IMR-90 (cell line): ENCODE measurements around the gene EFNA5. TPM values are rescaled to one million over a fixed set of nuclear protein-coding genes. Genes with fewer than 3 reads are reported as not detected.

Experiments used
- ATAC-seq: fragments of 200-7000 bp; cut with Tn5 transposase; 2 replicates; pipeline ENCODE4 v1.9.1; 2020; ENCODE audit warnings: low read depth, mild to moderate bottlenecking, moderate library complexity
- BruUV-seq: library from RNA; stranded (reverse); fragments of 400-500 nt; replicated peaks from 2 replicates; lab custom pipeline; 2021; lab: Mats Ljungman, UMichigan
- CTCF ChIA-PET: fragments of 300-600 bp; formaldehyde crosslinking; extraction: SDS; loops from one replicate; lab custom pipeline; 2021; ENCODE audit warnings: antibody characterized with exemption; lab: Yijun Ruan, JAX
- POLR2A ChIA-PET: fragments of 300-600 bp; sonication (Branson Sonifier 250); formaldehyde crosslinking; loops from one replicate; lab custom pipeline; 2022; ENCODE audit warnings: antibody characterized with exemption; ENCODE audit not compliant: unreplicated experiment; lab: Charles Lee
- DNase-seq: peaks from one replicate; pipeline ENCODE4 v3.0.0; 2013
- H2AFZ ChIP-seq: replicated peaks from 2 replicates; pipeline ENCODE3; 2013; ENCODE audit warnings: low read length, mild to moderate bottlenecking; ENCODE audit not compliant: poor library complexity
- H2AK5ac ChIP-seq: 2 replicates; pipeline ENCODE4 v1.6.1; 2013; ENCODE audit warnings: low read depth, low read length, inconsistent platforms
- H2AK9ac ChIP-seq: replicated peaks from 2 replicates; pipeline ENCODE3; 2013; ENCODE audit warnings: mild to moderate bottlenecking, low read depth, low read length, moderate library complexity; ENCODE audit not compliant: poor library complexity
- H2BK120ac ChIP-seq: 2 replicates; pipeline ENCODE4 v1.6.1; 2013; ENCODE audit warnings: low read depth, low read length, inconsistent platforms
- H2BK15ac ChIP-seq: 3 replicates; pipeline ENCODE4 v1.6.1; 2013; ENCODE audit warnings: low read depth, low read length, inconsistent platforms
- H2BK20ac ChIP-seq: 2 replicates; pipeline ENCODE4 v1.6.1; 2013; ENCODE audit warnings: low read depth, mild to moderate bottlenecking, inconsistent platforms, low read length, moderate library complexity
- H2BK5ac ChIP-seq: 2 replicates; pipeline ENCODE4 v1.6.1; 2013; ENCODE audit warnings: mild to moderate bottlenecking, low read depth, low read length, inconsistent platforms; ENCODE audit not compliant: poor library complexity, severe bottlenecking
- H3K14ac ChIP-seq: replicated peaks from 2 replicates; pipeline ENCODE4 v1.6.1; 2013; ENCODE audit warnings: low read depth, low read length, inconsistent platforms
- H3K18ac ChIP-seq: 2 replicates; pipeline ENCODE4 v1.6.1; 2013; ENCODE audit warnings: low read depth, low read length, control low read depth
- H3K23ac ChIP-seq: 2 replicates; pipeline ENCODE4 v1.6.1; 2013; ENCODE audit warnings: low read depth, low read length, inconsistent platforms
- H3K27ac ChIP-seq: 2 replicates; pipeline ENCODE4 v1.5.1; 2013; ENCODE audit warnings: mild to moderate bottlenecking, control low read depth, low read length; ENCODE audit not compliant: insufficient read depth
- H3K27me3 ChIP-seq: 2 replicates; pipeline ENCODE4 v1.6.1; 2013; ENCODE audit warnings: low read length; ENCODE audit not compliant: control insufficient read depth, insufficient read depth
- H3K36me3 ChIP-seq: 2 replicates; pipeline ENCODE4 v1.6.1; 2013; ENCODE audit warnings: low read length, mixed read lengths; ENCODE audit not compliant: control insufficient read depth, insufficient read depth
- H3K4ac ChIP-seq: 2 replicates; pipeline ENCODE4 v1.6.1; 2013; ENCODE audit warnings: low read depth, low read length, inconsistent platforms
- H3K4me1 ChIP-seq: 2 replicates; pipeline ENCODE4 v1.6.1; 2013; ENCODE audit warnings: low read length, mixed read lengths; ENCODE audit not compliant: control insufficient read depth, insufficient read depth
- H3K4me2 ChIP-seq: 2 replicates; pipeline ENCODE4 v1.6.1; 2013; ENCODE audit warnings: low read depth, mild to moderate bottlenecking, control low read depth, low read length, moderate library complexity
- H3K4me3 ChIP-seq: 2 replicates; pipeline ENCODE4 v1.5.1; 2013; ENCODE audit warnings: low read depth, mild to moderate bottlenecking, control low read depth, low read length, moderate library complexity; ENCODE audit not compliant: insufficient read depth
- H3K56ac ChIP-seq: 2 replicates; pipeline ENCODE4 v1.6.1; 2013; ENCODE audit warnings: low read length, inconsistent platforms; ENCODE audit not compliant: insufficient read depth; ENCODE audit errors: extremely low read depth
- H3K79me1 ChIP-seq, 2 experiments: 2 replicates each; pipeline ENCODE4 v1.6.1; 2013; ENCODE audit warnings: low read length in 2 of 2, inconsistent platforms in 1 of 2, low read depth in 1 of 2
- H3K9ac ChIP-seq: 2 replicates; pipeline ENCODE4 v1.6.1; 2013; ENCODE audit warnings: low read depth, low read length, control low read depth
- H3K9me1 ChIP-seq: 2 replicates; pipeline ENCODE4 v1.6.1; 2013; ENCODE audit warnings: low read length, inconsistent platforms; ENCODE audit not compliant: insufficient read depth
- H3K9me3 ChIP-seq: 2 replicates; pipeline ENCODE4 v1.6.1; 2013; ENCODE audit warnings: low read length; ENCODE audit not compliant: control insufficient read depth, insufficient read depth
- H4K20me1 ChIP-seq: 2 replicates; pipeline ENCODE4 v1.6.1; 2013; ENCODE audit warnings: low read length, inconsistent platforms; ENCODE audit not compliant: insufficient read depth
- H4K5ac ChIP-seq: 2 replicates; pipeline ENCODE4 v1.6.1; 2013; ENCODE audit warnings: mild to moderate bottlenecking, low read depth, low read length, control low read depth
- H4K8ac ChIP-seq, 2 experiments: 2 replicates each; pipeline ENCODE4 v1.6.1; 2013; ENCODE audit warnings: low read depth in 2 of 2, low read length in 2 of 2, control low read depth in 1 of 2, inconsistent platforms in 1 of 2
- H4K91ac ChIP-seq: 2 replicates; pipeline ENCODE4 v1.6.1; 2013; ENCODE audit warnings: low read depth, low read length, inconsistent platforms; ENCODE audit not compliant: insufficient read depth
- POLR2A ChIP-seq: IDR thresholded peaks from 2 replicates; pipeline ENCODE4 v1.6.1; 2012; ENCODE audit warnings: mild to moderate bottlenecking, low read depth, low read length
- RAD21 ChIP-seq: IDR thresholded peaks from 2 replicates; pipeline ENCODE4 v1.6.1; 2012; ENCODE audit warnings: low read length, improper control_type of control experiment
- RFX5 ChIP-seq: IDR thresholded peaks from 2 replicates; pipeline ENCODE4 v1.8.0; 2012; ENCODE audit warnings: low read depth, mild to moderate bottlenecking, low read length, moderate library complexity
- USF2 ChIP-seq: fragments of 150-350 bp; IDR thresholded peaks from 2 replicates; pipeline ENCODE4 v1.6.1; 2017; ENCODE audit warnings: mild to moderate bottlenecking, antibody characterized with exemption, low read length, low read depth
- WGBS, 2 experiments: methylation state at CpG; one replicate each; pipeline versions ENCODE4 v1.1.5 to v1.1.7; 2013; ENCODE audit warnings: missing lambda C conversion rate in 2 of 2; ENCODE audit not compliant: insufficient read length in 1 of 2; ENCODE audit errors: extremely low coverage in 2 of 2; 5-methylcytosine and 5-hydroxymethylcytosine counted together
- dilution Hi-C: fragments of 300-500 bp; cut with HindIII; formaldehyde crosslinking; loops from one replicate; pipeline ENCODE4 v1.14.3; 2018; ENCODE audit warnings: low sequenced_read_pairs; ENCODE audit not compliant: unreplicated experiment
- in situ Hi-C: fragments of 300-500 bp; cut with MboI; formaldehyde crosslinking; loops from 3 replicates; pipeline ENCODE4 v1.14.3; 2019; ENCODE audit warnings: low sequenced_read_pairs, inconsistent platforms, mixed read lengths
- intact Hi-C: fragments of 100-400 bp; cut with micrococcal nuclease; formaldehyde crosslinking; loops from 2 replicates; pipeline ENCODE4 v1.10.0; 2022
- polyA plus RNA-seq, 3 experiments: library from polyadenylated mRNA; depleted of rRNA; stranded (reverse); fragments of >200 nt; gene quantifications; 2 replicates each; pipeline ENCODE4 v1.2.3, GENCODE V29; 2012; ENCODE audit warnings: low replicate concordance in 1 of 3
- total RNA-seq: library from RNA; depleted of rRNA; stranded (reverse); fragments of >200 nt; gene quantifications from 2 replicates; pipeline ENCODE4 v1.2.3, GENCODE V29; 2012

The EFNA5 gene
- total and polyA plus RNA-seq, 2 of the 4 experiments (the other 2 are of a cell fraction): 1.5 to 1.6 TPM

GRCh38 chr5:107463731-107464130 lies 207.0 kb downstream of the EFNA5 start:
- in situ Hi-C loops (no loop called here), intact Hi-C loops (no loop called here), dilution Hi-C loops (no loop called here)
- Histone ChIP-seq H3K4me2 (no peak overlapping the region), H2BK20ac (no peak overlapping the region), H3K4me3 (no peak overlapping the region), H3K27ac (no peak overlapping the region), H2AK5ac (no peak overlapping the region), H3K79me1 (peaks cover 0 to 8% of the 10 kb centered on the region in 2 experiments; a peak in 1 of 4 replicates), H4K8ac (no peak overlapping the region; a peak in 1 of 4 replicates), H3K9ac (no peak overlapping the region), H3K56ac (no peak overlapping the region), H3K9me1 (peaks cover 11% of the 10 kb centered on the region), H3K23ac (peak overlapping the region; percentile 73; the same call in 1 of the 2 replicates), H4K91ac (no peak overlapping the region), H3K36me3 (no peaks in the 10 kb centered on the region), H4K5ac (no peak overlapping the region), H2AK9ac (no peak overlapping the region), H2BK5ac (no peak overlapping the region), H3K18ac (no peak overlapping the region), H3K14ac (peak overlapping the region; percentile 68; the same call in 1 of the 2 replicates), H2AFZ (no peak overlapping the region), H3K4ac (no peak overlapping the region), H3K9me3 (no peaks in the 10 kb centered on the region), H2BK15ac (no peak overlapping the region), H3K4me1 (peaks cover 7% of the 10 kb centered on the region), H2BK120ac (no peak overlapping the region), H4K20me1 (no peaks in the 10 kb centered on the region), H3K27me3 (no peaks in the 10 kb centered on the region)
- TF ChIP-seq USF2: no peak
- TF ChIP-seq RFX5: no peak
- no peak for TF ChIP-seq RAD21
- TF ChIP-seq POLR2A: no peak
- DNase-seq (no peak), ATAC-seq (no peak)
- no TSS peak for BruUV-seq
- WGBS, 2 experiments: no CpG with 5 or more reads among the region's 1 CpG
- CTCF ChIA-PET: interaction anchor here (0.6 kb wide), 1 partner anchor 208 kb away, joined by 4 read pairs; no protein-coding TSS in a partner anchor
- POLR2A ChIA-PET: no interaction called here
